SJCRH30 (cell line): ENCODE measurements around the gene RABEPK. TPM values are rescaled to one million over a fixed set of nuclear protein-coding genes. Genes with fewer than 3 reads are reported as not detected.
"Not testable (repeated sequence)": the region's sequence is repeated elsewhere in the genome, so short reads cannot be mapped to it uniquely, and the experiment has no call there.

ENCODE experiments used
- DNase-seq, 2 experiments: peaks; one replicate each; pipeline ENCODE4 v3.0.0-alpha.2; 2015 to 2020
- H3K27ac ChIP-seq: fragments of 250-450 bp; sonication (Bioruptor Pico); 2 replicates; pipeline ENCODE4 v1.5.1; 2020; ENCODE audit warnings: mild to moderate bottlenecking, moderate library complexity
- H3K27me3 ChIP-seq: fragments of 250-450 bp; sonication (Bioruptor Pico); 2 replicates; pipeline ENCODE4 v1.5.1; 2020; ENCODE audit warnings: mild to moderate bottlenecking, moderate library complexity
- H3K36me3 ChIP-seq: fragments of 250-450 bp; sonication (Bioruptor Pico); 2 replicates; pipeline ENCODE4 v1.5.1; 2020; ENCODE audit warnings: mild to moderate bottlenecking, moderate library complexity
- H3K4me1 ChIP-seq: fragments of 250-450 bp; sonication (Bioruptor Pico); 2 replicates; pipeline ENCODE4 v1.5.1; 2020; ENCODE audit warnings: mild to moderate bottlenecking, moderate library complexity
- H3K4me3 ChIP-seq: fragments of 250-450 bp; sonication (Bioruptor Pico); 2 replicates; pipeline ENCODE4 v1.5.1; 2020; ENCODE audit warnings: mild to moderate bottlenecking, moderate library complexity
- H3K9me3 ChIP-seq: fragments of 250-450 bp; sonication (Bioruptor Pico); replicated peaks from 2 replicates; pipeline ENCODE4 v1.5.1; 2020; ENCODE audit warnings: mild to moderate bottlenecking, moderate library complexity
- total RNA-seq: library from RNA; depleted of rRNA; stranded (reverse); fragments of >200 nt; shearing (Covaris generic); gene quantifications from 2 replicates; pipeline ENCODE4 v1.2.3, GENCODE V29; 2014

RABEPK gene
- total RNA-seq, 1 experiment from 2014 or later, result 29.9 TPM

DNA sequence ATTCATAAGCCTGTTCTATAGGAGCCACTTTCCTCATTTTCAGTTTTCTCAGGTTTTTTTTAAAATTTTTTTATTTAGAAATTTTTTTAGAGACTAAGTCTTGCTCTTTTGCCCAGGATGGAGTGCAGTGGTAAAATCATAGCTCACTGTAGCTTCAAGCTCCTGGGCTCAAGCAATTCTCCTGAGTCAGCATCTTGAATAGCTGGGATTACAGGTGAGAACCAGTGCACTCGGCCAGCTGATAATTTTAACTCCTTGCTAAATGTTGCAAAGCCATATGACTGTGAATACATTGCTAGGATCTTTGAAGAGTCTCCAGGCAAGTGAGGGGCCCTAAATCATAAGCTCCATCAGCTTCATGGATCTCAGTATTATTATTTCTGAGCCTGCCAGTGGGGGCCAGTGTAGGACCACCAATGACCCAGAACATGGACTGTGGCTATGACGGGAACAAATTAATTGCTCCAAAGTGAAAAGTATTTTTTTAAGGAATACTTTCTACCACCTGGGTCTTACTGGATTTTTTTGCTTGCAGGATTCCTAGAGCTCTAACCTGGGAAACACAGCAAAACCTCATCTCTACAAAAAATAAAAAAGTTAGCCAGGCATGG, 55.5 kb downstream of the RABEPK start:
- H3K9me3 ChIP-seq, result no peaks in the 10 kb centered on the region
- H3K4me1 ChIP-seq, result peaks cover 2% of the 10 kb centered on the region; the same call in 1 of the 2 replicates
- H3K27ac ChIP-seq, result no peak overlapping the region
- no peak overlapping the region for H3K4me3 ChIP-seq
- peak; percentile 32 to 62 for DNase-seq
- H3K27me3 ChIP-seq, result no peaks in the 10 kb centered on the region
- H3K36me3 ChIP-seq, result no peaks in the 10 kb centered on the region

DNA sequence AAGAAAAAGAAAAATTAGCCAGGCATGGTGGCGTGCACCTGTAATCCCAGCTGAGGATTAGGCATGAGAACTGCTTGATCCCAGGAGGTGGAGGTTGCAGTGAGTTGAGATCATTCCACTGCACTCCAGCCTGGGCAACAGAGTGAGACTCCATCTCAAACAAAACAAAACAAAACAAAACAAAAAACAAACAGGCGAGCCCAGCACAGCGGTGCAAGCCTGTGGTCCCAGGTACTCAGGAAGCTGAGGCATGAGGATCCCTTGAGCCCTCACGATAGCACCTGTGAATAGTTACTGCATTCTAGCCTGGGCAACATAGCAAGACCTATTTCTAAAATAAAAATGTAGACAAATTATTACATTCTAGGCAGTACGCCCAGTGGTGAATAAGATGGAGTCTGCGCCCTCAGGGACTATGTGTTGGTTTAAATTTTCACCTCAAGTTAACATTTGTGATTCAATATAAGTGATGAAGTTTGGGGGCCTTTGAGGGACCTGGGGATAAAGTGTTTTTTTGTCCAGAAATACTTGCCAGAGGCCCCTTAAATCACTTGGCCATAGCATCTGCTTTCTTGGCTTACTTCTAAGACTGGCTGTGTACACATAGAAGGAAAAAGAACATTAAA, 57.9 kb downstream of the RABEPK start:
- H3K4me3 ChIP-seq, result no peak overlapping the region
- no peak for DNase-seq

GRCh38 chr9:125258832-125259534, 58.6 kb downstream of the RABEPK start:
- no peaks in the 10 kb centered on the region for H3K9me3 ChIP-seq
- no peak overlapping the region for H3K4me3 ChIP-seq
- no peak for DNase-seq
- no peak overlapping the region for H3K27ac ChIP-seq
- no peaks in the 10 kb centered on the region for H3K27me3 ChIP-seq
- peaks cover 2% of the 10 kb centered on the region; the same call in 1 of the 2 replicates for H3K4me1 ChIP-seq
- H3K36me3 ChIP-seq, result no peaks in the 10 kb centered on the region; the same call in 1 of the 2 replicates

More for the DNA sequence above, 57.9 kb downstream of the RABEPK start:
- Histone ChIP-seq H3K27me3 (no peaks in the 10 kb centered on the region), H3K4me1 (peaks cover 2% of the 10 kb centered on the region; the same call in 1 of the 2 replicates), H3K9me3 (no peaks in the 10 kb centered on the region), H3K27ac (no peak overlapping the region), H3K36me3 (no peaks in the 10 kb centered on the region)

- Histone ChIP-seq H3K4me3 (no peak overlapping the region), H3K9me3 (no peaks in the 10 kb centered on the region), H3K27me3 (no peaks in the 10 kb centered on the region), H3K4me1 (peaks cover 2% of the 10 kb centered on the region; the same call in 1 of the 2 replicates), H3K36me3 (no peaks in the 10 kb centered on the region; the same call in 1 of the 2 replicates), H3K27ac (no peak overlapping the region)
- DNase-seq, result no peak
These were observed 60.2 kb downstream of the RABEPK start for GRCh38 chr9:125260561-125260960.

- H3K27me3 ChIP-seq, result no peaks in the 10 kb centered on the region
- H3K9me3 ChIP-seq, result no peaks in the 10 kb centered on the region
- peaks cover 2% of the 10 kb centered on the region; the same call in 1 of the 2 replicates for H3K4me1 ChIP-seq
- peak; percentile 98 for DNase-seq
- H3K27ac ChIP-seq, result peak within 1 kb of the TSS; percentile 63
- H3K36me3 ChIP-seq, result peaks cover 2% of the 10 kb centered on the region; the same call in 1 of the 2 replicates
- H3K4me3 ChIP-seq, result peak within 1 kb of the TSS; percentile 88
These were observed 61.4 kb downstream of the RABEPK start, which contains the start of gene GAPVD1 for GRCh38 chr9:125261501-125262293. GAPVD1 (plus strand) TSS chr9:125261826; CDS start chr9:125298922, 37,096 bp downstream.

DNA sequence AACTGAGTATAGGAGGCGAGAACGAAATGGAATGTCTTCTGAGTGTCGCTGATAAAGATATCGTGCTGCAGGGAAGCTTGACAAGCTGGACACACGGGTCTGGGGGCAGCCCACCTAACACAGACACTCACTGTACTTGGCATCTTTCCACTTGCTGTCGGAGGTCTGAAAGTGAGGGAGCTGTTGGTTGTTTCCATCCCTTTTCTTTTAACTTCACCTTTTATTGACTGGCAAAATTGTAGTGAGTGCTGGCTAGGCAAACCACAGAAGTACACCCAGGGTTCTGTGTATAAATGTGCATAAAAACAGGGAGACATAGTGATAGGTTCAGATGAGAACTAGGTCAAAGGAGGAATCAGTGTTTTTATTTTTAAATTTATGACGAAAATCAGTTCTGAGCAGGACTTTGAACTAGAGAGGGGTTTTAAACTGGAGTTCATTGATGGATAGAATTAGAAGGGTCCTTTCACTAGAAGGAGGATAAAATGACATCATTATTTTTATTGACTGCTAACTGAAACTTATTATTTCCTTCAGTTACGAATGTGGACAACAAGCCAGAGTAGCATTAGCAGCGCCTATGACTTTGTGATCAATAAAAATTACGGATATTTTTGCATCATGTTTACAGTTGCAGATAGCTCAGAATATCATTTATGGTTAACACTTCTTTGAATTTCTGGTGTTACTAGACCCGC, 62.1 kb downstream of the RABEPK start:
- Histone ChIP-seq H3K4me3 (peak overlapping the region; percentile 88), H3K27me3 (no peaks in the 10 kb centered on the region), H3K27ac (no peak overlapping the region; the same call in 1 of the 2 replicates), H3K36me3 (peaks cover 2% of the 10 kb centered on the region; the same call in 1 of the 2 replicates), H3K4me1 (peaks cover 2% of the 10 kb centered on the region; the same call in 1 of the 2 replicates), H3K9me3 (no peaks in the 10 kb centered on the region)
- peak in 1 of 2 experiments; percentile 52 for DNase-seq

DNA sequence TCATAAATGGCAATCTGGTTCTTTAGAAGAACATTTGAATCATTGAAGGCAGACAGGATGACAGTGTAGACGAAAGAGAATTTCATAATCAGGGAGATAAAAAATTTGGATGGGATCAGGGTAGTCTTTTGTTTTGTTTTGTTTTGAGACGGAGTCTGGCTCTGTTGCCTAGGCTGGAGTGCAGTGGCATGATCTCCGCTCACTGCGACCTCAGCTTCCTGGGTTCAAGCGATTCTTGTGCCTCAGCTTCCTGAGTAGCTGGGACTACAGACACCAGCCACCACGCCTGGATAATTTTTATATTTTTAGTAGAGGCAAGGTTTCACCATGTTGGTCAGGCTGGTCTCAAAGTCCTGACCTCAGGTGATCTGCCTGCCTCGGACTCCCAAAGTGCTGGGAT, 63.7 kb downstream of the RABEPK start:
- H3K4me3 ChIP-seq, H3K9me3 ChIP-seq, DNase-seq, H3K27me3 ChIP-seq, H3K27ac ChIP-seq, H3K36me3 ChIP-seq, H3K4me1 ChIP-seq: not testable (repeated sequence)

GRCh38 chr9:125268394-125269013, 68.2 kb downstream of the RABEPK start:
- H3K27ac ChIP-seq, result no peak overlapping the region
- no peaks in the 10 kb centered on the region for H3K9me3 ChIP-seq
- DNase-seq, result no peak
- H3K27me3 ChIP-seq, result no peaks in the 10 kb centered on the region
- peaks cover 10% of the 10 kb centered on the region for H3K36me3 ChIP-seq
- H3K4me3 ChIP-seq, result no peak overlapping the region
- no peaks in the 10 kb centered on the region for H3K4me1 ChIP-seq

DNA sequence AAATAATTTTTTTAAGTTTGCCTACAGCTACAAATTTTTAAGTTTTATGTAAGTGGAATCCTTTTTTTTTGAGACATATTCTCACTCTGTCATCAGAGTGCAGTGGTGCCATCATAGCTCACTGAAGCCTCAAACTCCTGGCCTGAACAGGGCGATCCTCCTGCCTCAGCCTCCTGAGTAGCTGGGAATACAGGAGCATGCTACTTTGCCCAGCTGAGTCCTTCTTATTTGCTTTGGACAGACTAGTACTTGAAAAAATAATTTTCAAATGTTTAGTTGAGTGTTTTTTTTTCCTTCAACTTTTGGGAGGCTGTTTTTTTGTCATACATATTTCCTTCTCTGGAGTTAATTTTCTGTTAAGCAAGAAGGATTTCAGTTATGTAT, 68.7 kb downstream of the RABEPK start:
- Histone ChIP-seq H3K27ac (no peak overlapping the region), H3K4me1 (no peaks in the 10 kb centered on the region), H3K9me3 (no peaks in the 10 kb centered on the region), H3K27me3 (no peaks in the 10 kb centered on the region), H3K36me3 (peaks cover 10% of the 10 kb centered on the region), H3K4me3 (no peak overlapping the region)
- no peak for DNase-seq

DNA sequence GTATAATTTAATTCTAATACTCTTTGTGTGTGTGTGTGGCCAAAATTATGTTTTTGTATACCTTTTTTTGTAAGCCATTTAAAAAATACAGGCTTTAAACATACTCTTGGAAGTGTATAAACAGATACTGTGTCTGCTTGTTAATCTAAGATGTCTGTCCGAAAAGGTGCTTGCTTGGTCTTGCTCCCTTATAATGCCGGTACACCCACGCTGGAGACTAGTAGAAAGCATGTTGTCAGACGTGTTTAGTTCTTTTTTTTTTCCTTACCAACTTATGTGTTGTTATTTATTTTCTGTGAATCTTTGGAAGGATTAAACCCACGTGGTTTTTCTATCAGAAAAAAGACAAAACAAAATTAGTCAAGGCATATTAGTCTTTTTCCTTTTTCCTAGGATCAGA, 70.7 kb downstream of the RABEPK start:
- Histone ChIP-seq H3K9me3 (no peaks in the 10 kb centered on the region), H3K27me3 (no peaks in the 10 kb centered on the region), H3K27ac (no peak overlapping the region), H3K36me3 (peaks cover 10% of the 10 kb centered on the region), H3K4me3 (no peak overlapping the region), H3K4me1 (no peaks in the 10 kb centered on the region)
- no peak for DNase-seq

DNA sequence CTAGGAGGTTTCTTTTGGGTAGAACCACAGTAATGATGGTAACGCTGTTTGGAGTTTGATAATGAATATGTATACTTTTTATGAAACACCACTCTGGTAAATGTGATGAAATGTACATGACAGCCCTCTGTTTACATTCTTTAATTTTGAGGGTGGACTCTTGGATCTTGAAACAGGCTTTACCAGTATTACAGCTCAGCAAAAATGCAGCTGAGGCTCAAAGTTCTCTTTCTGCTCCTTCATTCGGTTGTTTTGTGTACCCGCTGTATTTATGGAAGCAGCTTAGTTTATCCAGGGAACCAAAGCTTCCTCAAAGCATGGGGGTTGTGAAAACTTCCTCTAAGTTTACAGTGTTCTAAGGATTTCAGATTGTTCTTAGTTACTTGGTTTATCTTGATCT, 72.4 kb downstream of the RABEPK start:
- no peak for DNase-seq
- Histone ChIP-seq H3K4me3 (no peak overlapping the region), H3K27me3 (no peaks in the 10 kb centered on the region), H3K36me3 (peaks cover 14% of the 10 kb centered on the region), H3K27ac (no peak overlapping the region), H3K9me3 (no peaks in the 10 kb centered on the region), H3K4me1 (no peaks in the 10 kb centered on the region)

GRCh38 chr9:125276771-125277170, 76.4 kb downstream of the RABEPK start:
- Histone ChIP-seq H3K4me3 (no peak overlapping the region), H3K9me3 (no peaks in the 10 kb centered on the region), H3K27me3 (no peaks in the 10 kb centered on the region), H3K36me3 (peaks cover 17% of the 10 kb centered on the region; the same call in 1 of the 2 replicates), H3K4me1 (no peaks in the 10 kb centered on the region), H3K27ac (no peak overlapping the region)
- DNase-seq, result no peak

GRCh38 chr9:125277411-125277810, 77.1 kb downstream of the RABEPK start:
- H3K4me3 ChIP-seq, result no peak overlapping the region
- no peaks in the 10 kb centered on the region for H3K9me3 ChIP-seq
- H3K27me3 ChIP-seq, result no peaks in the 10 kb centered on the region
- no peaks in the 10 kb centered on the region for H3K4me1 ChIP-seq
- DNase-seq, result no peak
- H3K36me3 ChIP-seq, result peaks cover 15% of the 10 kb centered on the region; the same call in 1 of the 2 replicates
- no peak overlapping the region for H3K27ac ChIP-seq
